ENCODE results near the gene SLC49A4. TPM values are rescaled to one million over a fixed set of nuclear protein-coding genes. Genes with fewer than 3 reads are reported as not detected.

SLC49A4 gene
- total and polyA plus RNA-seq, 2 of the 8 experiments (the other 6 are each of a cell fraction or from before 2014, with no cell fraction given), result 9.5 to 10.2 TPM

DNA sequence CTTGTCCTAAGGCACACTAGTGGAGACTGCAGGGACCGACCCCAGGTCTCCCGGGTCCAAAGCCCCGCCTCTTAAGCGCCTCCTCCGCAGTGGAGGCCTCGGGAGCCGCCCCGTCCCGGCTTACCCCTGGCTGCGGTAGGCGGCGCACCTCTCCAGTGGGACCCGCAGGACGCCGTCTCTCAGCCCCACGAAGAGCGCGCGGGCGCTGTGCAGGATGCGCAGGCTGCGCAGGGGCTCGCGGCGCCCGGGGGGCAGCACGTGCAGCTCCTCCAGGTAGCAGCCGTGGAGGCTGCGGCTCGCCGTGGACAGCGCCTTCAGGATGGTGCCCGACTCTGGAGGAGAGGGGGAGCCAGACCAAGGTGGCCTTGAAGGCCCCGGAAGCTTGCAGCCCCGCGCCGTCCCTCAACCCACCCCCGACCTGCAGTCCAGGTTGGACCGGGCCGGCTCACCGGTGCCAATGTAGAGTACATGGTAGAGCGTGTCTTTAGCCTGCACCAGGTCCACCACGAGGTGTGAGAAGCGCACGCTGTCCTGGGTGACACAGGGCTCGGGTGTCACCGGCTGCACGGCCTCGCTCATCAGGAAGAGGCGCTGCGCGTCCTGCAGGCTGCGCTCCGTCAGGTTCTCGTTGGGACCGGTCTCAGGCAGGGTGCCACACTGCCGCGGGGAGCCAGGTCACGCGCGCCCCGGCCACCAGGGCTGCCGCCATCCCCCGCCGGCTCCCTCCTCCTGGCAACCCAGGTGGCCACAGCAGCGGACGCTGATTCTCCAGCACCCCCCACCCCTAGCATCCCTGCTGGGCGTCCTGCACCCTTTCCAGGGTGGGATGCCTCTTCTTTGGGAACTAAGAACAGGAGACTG, 127.2 kb downstream of the SLC49A4 start (continued):
- TF ChIP-seq CBX8 (IDR thresholded peaks at IDR 0.05; ENCODE audit: borderline replicate concordance, low read depth, low read length) (no peak), TAF1 (IDR thresholded peaks at IDR 0.05; ENCODE audit: low read depth, low read length) (no peak), TBP (IDR thresholded peaks at IDR 0.05; ENCODE audit: low read depth, low read length) (no peak), KDM4A (IDR thresholded peaks at IDR 0.05; ENCODE audit: low read depth, low read length, severe bottlenecking) (peak; percentile 90), HDAC2 (IDR thresholded peaks at IDR 0.05; ENCODE audit: borderline replicate concordance in 1 of 2, low read depth in 2 of 2, low read length in 2 of 2) (peak; percentile 51 to 66; a peak in 2 of 4 replicates), CREB1 (IDR thresholded peaks at IDR 0.05) (no peak), RFX5 (IDR thresholded peaks at IDR 0.05; ENCODE audit: borderline replicate concordance, low read depth, low read length) (no peak), POU5F1 (IDR thresholded peaks at IDR 0.05; ENCODE audit: low read depth, low read length) (no peak), ASH2L (IDR thresholded peaks at IDR 0.05; ENCODE audit: low read length) (peak; percentile 23), SUZ12 (IDR thresholded peaks at IDR 0.05; ENCODE audit: low read length) (peak; percentile 50; the same call in 1 of the 2 replicates), YY1 (IDR thresholded peaks at IDR 0.05; ENCODE audit: low read depth, low read length) (no peak), RXRA (IDR thresholded peaks at IDR 0.05; ENCODE audit: insufficient read depth, low read depth, low read length) (no peak), SP2 (IDR thresholded peaks at IDR 0.05; ENCODE audit: low read length) (no peak), BRCA1 (IDR thresholded peaks at IDR 0.05; ENCODE audit: low read depth, low read length) (no peak), EZH2 (IDR thresholded peaks at IDR 0.05; ENCODE audit: low read depth, low read length, severe bottlenecking) (peak; percentile 30), GABPA (IDR thresholded peaks at IDR 0.05; ENCODE audit: borderline replicate concordance, insufficient read depth, low read length) (no peak)

Data from H1 (cell line).